ENCODE results near the gene GLOD4. TPM values are rescaled to one million over a fixed set of nuclear protein-coding genes. Genes with fewer than 3 reads are reported as not detected.
A peak's percentile ranks its signal among the peaks of the same experiment; 100 is the strongest.

Gene GLOD4
- total RNA-seq, 1 donor from 2014 or later: 80.1 TPM

DNA sequence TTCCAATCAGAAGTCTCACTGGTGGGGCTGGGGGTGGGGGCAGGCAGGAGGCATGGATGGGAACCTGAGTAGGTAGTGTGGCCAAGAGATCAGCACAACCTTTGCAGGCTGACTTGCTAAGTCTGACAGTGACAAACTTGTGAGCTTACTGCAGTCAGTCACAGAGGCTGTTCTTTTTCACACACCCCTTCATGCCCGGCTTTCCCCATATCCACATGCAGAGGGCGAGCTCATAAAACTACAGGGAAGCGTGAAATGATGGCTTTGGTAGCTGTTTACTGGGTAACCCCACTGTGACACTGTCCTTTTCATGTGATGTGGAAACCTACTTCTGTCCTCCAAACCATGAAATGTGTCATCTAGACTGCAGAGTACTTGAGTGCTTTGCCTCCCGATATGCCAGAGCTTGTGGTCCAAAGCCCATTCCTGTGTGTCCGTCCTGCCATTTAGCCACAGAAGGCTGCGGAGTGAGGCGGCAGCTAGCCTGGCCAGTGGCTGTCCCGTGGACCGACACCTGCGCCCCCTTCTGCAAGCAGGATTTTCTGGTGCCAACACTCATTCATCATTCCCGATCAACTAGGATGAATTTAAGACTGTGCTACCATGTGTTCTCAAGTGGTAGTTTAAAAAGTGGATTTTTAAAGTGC, 39.8 kb downstream of the GLOD4 start:
- H3K4me1 Mint-ChIP-seq (ENCODE audit: low read depth, unreplicated experiment): no peaks in the 10 kb centered on the region
- H3K36me3 Mint-ChIP-seq (ENCODE audit: unreplicated experiment): no peaks in the 10 kb centered on the region
- no peaks in the 10 kb centered on the region for H3K9me3 Mint-ChIP-seq (ENCODE audit: unreplicated experiment)
- no peak overlapping the region for H3K27ac Mint-ChIP-seq (ENCODE audit: unreplicated experiment)
- H3K27me3 Mint-ChIP-seq (ENCODE audit: unreplicated experiment): peaks cover 5% of the 10 kb centered on the region
- DNase-seq: no peak
- TF ChIP-seq CTCF (IDR thresholded peaks at IDR 0.05; ENCODE audit: partially characterized antibody, unreplicated experiment): no peak
- no peak overlapping the region for H3K4me3 Mint-ChIP-seq (ENCODE audit: unreplicated experiment)

DNA sequence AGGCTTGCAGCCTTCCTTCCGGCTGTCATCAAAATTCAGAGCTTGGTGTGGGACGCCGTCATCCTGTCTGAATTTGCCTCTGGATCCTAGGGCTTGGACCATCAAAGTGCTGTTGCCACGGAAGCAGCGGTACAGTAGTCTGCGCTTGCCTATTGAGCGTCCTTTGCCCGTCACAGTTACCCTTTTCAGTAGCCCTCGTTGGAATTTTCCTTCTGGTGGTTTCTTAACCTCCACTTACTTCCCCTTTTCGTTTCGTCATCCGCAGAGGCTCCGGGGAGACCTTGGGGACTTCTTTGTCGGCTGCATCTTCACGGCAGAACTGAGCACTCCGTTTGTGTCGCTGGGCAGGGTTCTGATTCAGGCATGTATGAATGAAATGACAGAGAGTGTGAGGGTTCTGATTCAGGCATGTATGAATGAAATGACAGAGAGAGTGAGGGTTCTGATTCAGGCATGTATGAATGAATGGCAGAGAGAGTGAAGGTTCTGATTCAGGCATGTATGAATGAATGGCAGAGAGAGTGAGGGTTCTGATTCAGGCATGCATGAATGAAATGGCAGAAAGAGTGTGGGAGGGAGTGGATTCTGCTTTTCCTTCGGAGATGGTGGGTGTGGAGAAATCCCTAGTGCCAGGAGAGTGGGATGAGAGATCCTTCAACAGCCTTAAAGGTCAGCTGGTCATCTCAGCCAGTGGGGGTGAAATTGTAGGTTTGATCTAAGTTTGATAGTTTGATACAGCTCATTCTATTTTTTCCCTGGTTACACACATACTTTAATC, 41.7 kb downstream of the GLOD4 start:
- no peak for TF ChIP-seq CTCF (IDR thresholded peaks at IDR 0.05; ENCODE audit: partially characterized antibody, unreplicated experiment)
- Mint-ChIP-seq H3K27ac (ENCODE audit: unreplicated experiment) (peak overlapping the region; percentile 31), H3K4me3 (ENCODE audit: unreplicated experiment) (no peak overlapping the region), H3K9me3 (ENCODE audit: unreplicated experiment) (no peaks in the 10 kb centered on the region), H3K4me1 (ENCODE audit: low read depth, unreplicated experiment) (no peaks in the 10 kb centered on the region), H3K27me3 (ENCODE audit: unreplicated experiment) (peaks cover 5% of the 10 kb centered on the region), H3K36me3 (ENCODE audit: unreplicated experiment) (no peaks in the 10 kb centered on the region)
- DNase-seq: no peak

DNA sequence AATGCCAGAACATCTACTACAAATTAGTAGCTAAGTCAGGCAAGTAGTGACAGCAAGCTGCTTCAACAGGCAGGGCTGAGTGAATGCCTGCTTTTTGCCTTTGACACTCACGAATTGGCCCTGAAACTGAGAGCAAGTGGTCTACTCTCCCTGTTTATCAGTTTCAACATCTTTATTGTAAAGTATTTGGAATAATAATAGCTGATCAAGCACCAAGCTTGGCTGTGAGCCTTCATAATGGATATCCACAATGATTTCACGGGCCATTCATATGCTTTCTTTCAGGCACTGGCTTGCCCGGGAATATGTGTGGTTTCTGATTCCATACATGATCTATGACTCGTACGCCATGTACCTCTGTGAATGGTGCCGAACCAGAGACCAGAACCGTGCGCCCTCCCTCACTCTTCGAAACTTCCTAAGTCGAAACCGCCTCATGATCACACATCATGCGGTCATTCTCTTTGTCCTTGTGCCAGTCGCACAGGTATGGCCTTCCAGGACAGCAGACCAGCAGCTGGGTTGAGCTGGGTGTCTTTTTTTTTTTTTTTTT, 44.4 kb downstream of the GLOD4 start:
- no peak for DNase-seq
- H3K4me3 Mint-ChIP-seq (ENCODE audit: unreplicated experiment): no peak overlapping the region
- H3K27ac Mint-ChIP-seq (ENCODE audit: unreplicated experiment): no peak overlapping the region
- H3K36me3 Mint-ChIP-seq (ENCODE audit: unreplicated experiment): no peaks in the 10 kb centered on the region
- H3K4me1 Mint-ChIP-seq (ENCODE audit: low read depth, unreplicated experiment): peaks cover 9% of the 10 kb centered on the region
- no peak for TF ChIP-seq CTCF (IDR thresholded peaks at IDR 0.05; ENCODE audit: partially characterized antibody, unreplicated experiment)
- peaks cover 12% of the 10 kb centered on the region for H3K27me3 Mint-ChIP-seq (ENCODE audit: unreplicated experiment)
- peaks cover 2% of the 10 kb centered on the region for H3K9me3 Mint-ChIP-seq (ENCODE audit: unreplicated experiment)

- peaks cover 2% of the 10 kb centered on the region for H3K9me3 Mint-ChIP-seq (ENCODE audit: unreplicated experiment)
- peaks cover 14% of the 10 kb centered on the region for H3K27me3 Mint-ChIP-seq (ENCODE audit: unreplicated experiment)
- no peak overlapping the region for H3K27ac Mint-ChIP-seq (ENCODE audit: unreplicated experiment)
- H3K36me3 Mint-ChIP-seq (ENCODE audit: unreplicated experiment): no peaks in the 10 kb centered on the region
- no peak for DNase-seq
- peaks cover 10% of the 10 kb centered on the region for H3K4me1 Mint-ChIP-seq (ENCODE audit: low read depth, unreplicated experiment)
- no peak for TF ChIP-seq CTCF (IDR thresholded peaks at IDR 0.05; ENCODE audit: partially characterized antibody, unreplicated experiment)
- peak overlapping the region; percentile 92 for H3K4me3 Mint-ChIP-seq (ENCODE audit: unreplicated experiment)
These were observed 48.3 kb downstream of the GLOD4 start for GRCh38 chr17:733743-734142.
